Heart right ventricle (tissue), 16 donors: Measurements from ENCODE around the gene SNRK. TPM values are rescaled to one million over a fixed set of nuclear protein-coding genes. Genes with fewer than 3 reads are reported as not detected.
A peak's percentile ranks its signal among the peaks of the same experiment; 100 is the strongest.

Experiments used
- ATAC-seq, 8 donors: fragments of 200-7000 bp; cut with Tn5 transposase; one replicate each; pipeline ENCODE4 v1.9.1; 2020; ENCODE audit warnings: mild to moderate bottlenecking in 8 of 8, moderate library complexity in 8 of 8, moderate number of reproducible peaks in 1 of 8
- DNase-seq, 2 donors: peaks; one replicate each; pipeline ENCODE4 v3.0.0-alpha.2; 2020
- H3K27ac ChIP-seq, 10 donors: fragments of 200-600 bp; sonication (generic) in 2 of 10; one replicate each; pipeline versions ENCODE4 v1.5.0 to v1.8.0; 2020 to 2022; ENCODE audit warnings: mild to moderate bottlenecking in 3 of 10
- H3K27me3 ChIP-seq, 7 donors: fragments of 200-600 bp; one replicate each; pipeline ENCODE4 v1.8.0; 2021 to 2022; ENCODE audit warnings: mild to moderate bottlenecking in 2 of 7
- H3K36me3 ChIP-seq, 9 donors: fragments of 200-600 bp; sonication (generic) in 1 of 9; one replicate each; pipeline versions ENCODE4 v1.5.0 to v1.8.0; 2020 to 2022; ENCODE audit warnings: mild to moderate bottlenecking in 2 of 9
- H3K4me1 ChIP-seq, 9 donors: fragments of 200-600 bp; sonication (generic) in 1 of 9; one replicate each; pipeline versions ENCODE4 v1.5.0 to v1.8.0; 2020 to 2022; ENCODE audit warnings: mild to moderate bottlenecking in 4 of 9
- H3K4me3 ChIP-seq, 10 donors: fragments of 200-600 bp; sonication (generic) in 2 of 10; one replicate each; pipeline versions ENCODE4 v1.5.0 to v1.8.0; 2020 to 2022; ENCODE audit warnings: mild to moderate bottlenecking in 7 of 10, moderate library complexity in 2 of 10
- H3K9me3 ChIP-seq, 11 donors: fragments of 200-600 bp in 10 of 11; sonication (generic) in 2 of 11; one replicate each; pipeline versions ENCODE4 v1.5.0 to v1.8.0; 2013 to 2022; ENCODE audit warnings: mild to moderate bottlenecking in 2 of 11, control low read depth in 1 of 11, moderate library complexity in 1 of 11
- WGBS, 2 donors: extraction: QIAGEN DNeasy Blood & Tissue Kit; methylation state at CpG; one replicate each; pipeline ENCODE4 v1.1.7; 2013; ENCODE audit warnings: inconsistent platforms in 1 of 2; 5-methylcytosine and 5-hydroxymethylcytosine counted together
- intact Hi-C, 10 donors: fragments of 100-400 bp; cut with DNase I; formaldehyde crosslinking; loops; one replicate each; pipeline versions ENCODE4 v1.11.1 to v1.14.2; 2022
- polyA plus RNA-seq, 2 donors: library from polyadenylated mRNA; stranded (reverse); fragments of 200-250 nt; gene quantifications; one replicate each; pipeline ENCODE4 v1.2.3, GENCODE V29; 2013
- total RNA-seq, 10 donors: library from RNA; stranded (reverse); fragmentation: NEBNext Ultra II Directional in 3 of 10; extraction: Animal tissue kit (Norgen Biotek cat#: 25700) in 3 of 10; gene quantifications; one replicate each; pipeline versions ENCODE4 v1.2.1 to v1.2.4, GENCODE V29; 2021 to 2023
- TF ChIP-seq, protein P1 (sequence below), 9 donors: fragments of 200-600 bp; sonication (generic) in 2 of 9; IDR thresholded peaks; one replicate each; pipeline versions ENCODE4 v1.5.0 to v1.8.0; 2021 to 2022; ENCODE audit warnings: antibody characterized with exemption in 9 of 9, mild to moderate bottlenecking in 5 of 9, moderate library complexity in 1 of 9
- donor health status: Arrhythmogenic right ventricular cardiomyopathy.
- donor health status: ischemic (EF 13 %, LVEDD 7.1; RV severe dilation, severe dysfunction).
- donor health status: healthy with polysubstance abuse.
- donor health status: DM: no; HTN: yes; CAD: no.
- donor health status: DM: no; HTN: no; CAD: no.
- donor health status: ischemic (EF 25% LVEDD 6.9; RV normal size, moderate dysfunction).
- donor health status: ischemic (EF 25% LVEDD 5.7; RV mildly dilated, moderate dysfunction).
- donor health status: healthy.
- donor health status: DM: yes; HTN: yes; CAD: no.
- donor health status: Ischemic cardiomyopathy.
- donor health status: ischemic (EF 35%, LVEDD 5.7; RV mildly dilated, moderate dysfunction).
- donor health status: nonischemic (EF 11% LVEDD 7.7; RV severe dilation, severe dysfunction).
- donor health status: DM: yes; HTN: yes; CAD: no.
- donor health status: PGD.
- donor health status: ischemic (EF 29% LVEDD 5.4; RV normal size, mild dysfunction).
- donor health status: nonischemic (EF 23%, LVEDD 6.1; RV moderate dilation, normal function).

Gene SNRK
- total and polyA plus RNA-seq, 12 donors, result 11.4 to 51.9 (median 27.8) TPM

DNA sequence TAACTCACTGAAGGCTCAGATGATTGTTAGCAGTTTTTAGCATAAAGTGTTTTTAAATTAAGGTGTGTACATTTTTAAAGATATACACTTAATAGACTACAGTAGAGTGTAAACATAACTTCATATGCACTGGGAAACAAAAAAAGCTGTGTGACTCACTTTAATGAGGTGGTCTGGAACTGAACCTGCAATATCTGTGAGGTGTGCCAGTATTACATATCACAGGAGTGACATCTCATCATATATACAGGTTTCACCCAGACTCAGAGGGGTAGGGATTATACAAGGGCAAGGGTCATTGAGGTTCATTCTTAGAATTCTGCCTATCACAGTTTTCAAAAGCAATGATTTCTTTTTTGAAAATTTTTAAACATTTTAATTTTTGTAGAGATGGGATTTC, 7.3 kb upstream of the SNRK start:
- no peaks in the 10 kb centered on the region for H3K9me3 ChIP-seq
- intact Hi-C loops, result loop anchor here in 1 of 10 donors (10.0 kb wide), 1 partner anchor 114 kb away; no protein-coding TSS in a partner anchor
- no peak for ATAC-seq
- no peak for DNase-seq
- TF ChIP-seq, protein P1, sequence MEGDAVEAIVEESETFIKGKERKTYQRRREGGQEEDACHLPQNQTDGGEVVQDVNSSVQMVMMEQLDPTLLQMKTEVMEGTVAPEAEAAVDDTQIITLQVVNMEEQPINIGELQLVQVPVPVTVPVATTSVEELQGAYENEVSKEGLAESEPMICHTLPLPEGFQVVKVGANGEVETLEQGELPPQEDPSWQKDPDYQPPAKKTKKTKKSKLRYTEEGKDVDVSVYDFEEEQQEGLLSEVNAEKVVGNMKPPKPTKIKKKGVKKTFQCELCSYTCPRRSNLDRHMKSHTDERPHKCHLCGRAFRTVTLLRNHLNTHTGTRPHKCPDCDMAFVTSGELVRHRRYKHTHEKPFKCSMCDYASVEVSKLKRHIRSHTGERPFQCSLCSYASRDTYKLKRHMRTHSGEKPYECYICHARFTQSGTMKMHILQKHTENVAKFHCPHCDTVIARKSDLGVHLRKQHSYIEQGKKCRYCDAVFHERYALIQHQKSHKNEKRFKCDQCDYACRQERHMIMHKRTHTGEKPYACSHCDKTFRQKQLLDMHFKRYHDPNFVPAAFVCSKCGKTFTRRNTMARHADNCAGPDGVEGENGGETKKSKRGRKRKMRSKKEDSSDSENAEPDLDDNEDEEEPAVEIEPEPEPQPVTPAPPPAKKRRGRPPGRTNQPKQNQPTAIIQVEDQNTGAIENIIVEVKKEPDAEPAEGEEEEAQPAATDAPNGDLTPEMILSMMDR (IDR thresholded peaks at IDR 0.05), result no peak
- H3K36me3 ChIP-seq, result no peaks in the 10 kb centered on the region
- no peak overlapping the region for H3K27ac ChIP-seq
- H3K4me3 ChIP-seq, result no peak overlapping the region
- peaks cover 0 to 8% (median 0%) of the 10 kb centered on the region in 9 donors for H3K4me1 ChIP-seq
- H3K27me3 ChIP-seq, result no peaks in the 10 kb centered on the region

- WGBS, 2 donors, result 95 to 97% methylated on average over 5 of the region's 5 CpGs
- Histone ChIP-seq H3K4me3 (no peak overlapping the region), H3K9me3 (no peaks in the 10 kb centered on the region), H3K4me1 (peaks cover 0 to 10% (median 2%) of the 10 kb centered on the region in 9 donors), H3K27ac (no peak overlapping the region), H3K36me3 (no peaks in the 10 kb centered on the region), H3K27me3 (no peaks in the 10 kb centered on the region)
- ATAC-seq (no peak), DNase-seq (no peak)
- intact Hi-C loops, result loop anchor here in 1 of 10 donors (10.0 kb wide), 1 partner anchor 115 kb away; no protein-coding TSS in a partner anchor
- TF ChIP-seq, protein P1 (IDR thresholded peaks at IDR 0.05), result no peak
Observed at GRCh38 chr3:43279532-43279931, 6.8 kb upstream of the SNRK start.

DNA sequence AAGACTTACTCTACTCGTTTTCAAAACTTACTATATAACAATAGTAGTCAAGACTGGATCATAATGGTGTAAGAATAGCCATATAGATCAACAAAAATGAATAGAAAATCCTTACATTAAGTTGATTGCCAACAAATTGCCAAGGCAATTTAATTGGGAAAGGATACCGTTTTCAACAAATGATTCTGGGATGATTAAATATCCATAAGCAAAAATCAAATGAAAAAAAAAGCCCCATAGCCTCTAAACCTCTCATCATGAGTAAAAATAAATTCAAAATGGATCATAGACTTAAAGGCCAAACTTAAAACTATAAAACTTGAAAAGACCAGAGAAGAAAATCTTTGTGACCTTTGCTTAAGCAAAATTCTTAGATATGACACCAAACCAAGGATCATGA, 5.3 kb upstream of the SNRK start:
- H3K27ac ChIP-seq, result no peak overlapping the region
- DNase-seq (no peak), ATAC-seq (no peak)
- intact Hi-C loops, result loop anchor here in 8 of 10 donors (10.0 kb wide), 6 partner anchors 106 to 344 kb away; partner anchors contain the start of gene ANO10 (in 1 of the 8)
- H3K27me3 ChIP-seq, result no peaks in the 10 kb centered on the region
- H3K4me1 ChIP-seq, result peaks cover 0 to 25% (median 11%) of the 10 kb centered on the region in 9 donors
- 75 to 81% methylated on average over 2 of the region's 2 CpGs for WGBS, 2 donors
- H3K36me3 ChIP-seq, result no peaks in the 10 kb centered on the region
- no peak overlapping the region for H3K4me3 ChIP-seq
- TF ChIP-seq, protein P1 (IDR thresholded peaks at IDR 0.05), result no peak
- no peaks in the 10 kb centered on the region for H3K9me3 ChIP-seq

DNA sequence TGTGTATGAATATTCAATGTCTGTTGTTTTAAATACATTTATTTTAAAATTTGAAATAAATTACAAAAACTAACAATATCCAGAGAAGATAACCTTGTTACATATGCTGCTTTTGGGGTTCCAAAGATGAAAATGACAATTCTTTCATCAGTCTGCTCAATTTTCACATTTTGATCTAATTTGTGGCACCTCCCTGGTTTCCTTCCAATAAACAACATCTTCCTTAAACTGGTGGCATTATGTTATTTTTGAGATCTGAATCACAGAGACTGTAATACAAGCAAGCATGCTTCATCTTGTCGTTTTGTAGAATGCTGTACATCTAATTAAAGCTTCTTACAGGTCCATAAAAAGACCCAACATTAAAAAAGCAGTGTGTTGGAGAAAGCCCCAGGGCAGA, 2.2 kb upstream of the SNRK start:
- peak overlapping the region in 2 of 10 donors; percentile 89 to 92 for H3K27ac ChIP-seq
- intact Hi-C loops, result loop anchor here in 8 of 10 donors (10.0 kb wide), 6 partner anchors 109 to 341 kb away; partner anchors contain the start of gene ANO10 (in 1 of the 8)

More for the DNA sequence above, 2.2 kb upstream of the SNRK start:
- no peak for ATAC-seq
- Histone ChIP-seq H3K27me3 (no peaks in the 10 kb centered on the region), H3K36me3 (peaks cover 0 to under 1% (median 0%) of the 10 kb centered on the region in 9 donors), H3K4me1 (peaks cover 3 to 45% (median 23%) of the 10 kb centered on the region in 9 donors), H3K9me3 (no peaks in the 10 kb centered on the region), H3K4me3 (no peak overlapping the region)
- 67 to 72% methylated on average over 1 of the region's 1 CpG for WGBS, 2 donors
- TF ChIP-seq, protein P1 (IDR thresholded peaks at IDR 0.05), result no peak
- DNase-seq, result no peak
